22Rv1 (cell line): Measurements from ENCODE around the gene IL11.

Source experiments
- ZFX ChIP-seq: fragments of 450-650 bp; IDR thresholded peaks from 2 replicates; pipeline ENCODE4 v1.6.1; 2017; ENCODE audit warnings: antibody characterized with exemption, borderline replicate concordance
- TF ChIP-seq, protein P1 (sequence below): fragments of 450-650 bp; IDR thresholded peaks from 2 replicates; pipeline ENCODE4 v1.5.1; 2017; ENCODE audit warnings: mild to moderate bottlenecking

DNA sequence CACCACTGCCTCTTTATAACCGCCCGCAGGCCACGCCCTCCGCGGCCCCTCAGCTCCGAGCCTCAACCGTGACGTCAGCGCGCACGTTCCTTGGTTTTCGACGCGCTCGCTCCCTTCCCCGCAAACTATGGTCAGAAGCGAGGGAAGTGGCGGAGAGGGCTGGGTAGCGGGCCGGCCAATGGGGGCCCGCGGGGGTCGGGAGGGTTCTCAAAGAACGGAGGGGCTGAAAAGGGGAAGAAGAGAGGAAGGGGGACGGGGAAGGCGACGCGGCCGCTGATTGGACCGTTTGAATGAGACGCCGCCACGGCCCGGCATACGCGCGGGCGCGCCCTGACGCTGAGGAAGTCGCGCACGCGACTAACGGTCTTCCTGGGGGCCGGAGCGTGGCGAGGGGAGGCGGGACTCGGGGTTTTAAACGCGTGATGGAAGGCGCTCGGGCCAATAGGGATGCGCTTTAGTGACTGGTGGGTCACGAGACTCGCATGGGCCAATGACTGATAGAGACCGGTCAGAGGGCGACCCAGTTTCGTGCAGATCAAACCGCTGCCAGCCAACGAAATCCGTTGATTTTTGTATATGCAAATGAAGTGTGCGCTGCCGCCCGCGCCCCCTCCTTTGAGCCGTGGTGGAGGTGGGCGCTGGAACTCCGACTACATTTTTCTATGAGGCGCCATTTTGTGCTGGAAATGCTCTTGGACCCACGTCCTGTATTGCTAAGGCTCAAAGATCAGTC, 37.7 kb upstream of the IL11 start:
- TF ChIP-seq, protein P1, sequence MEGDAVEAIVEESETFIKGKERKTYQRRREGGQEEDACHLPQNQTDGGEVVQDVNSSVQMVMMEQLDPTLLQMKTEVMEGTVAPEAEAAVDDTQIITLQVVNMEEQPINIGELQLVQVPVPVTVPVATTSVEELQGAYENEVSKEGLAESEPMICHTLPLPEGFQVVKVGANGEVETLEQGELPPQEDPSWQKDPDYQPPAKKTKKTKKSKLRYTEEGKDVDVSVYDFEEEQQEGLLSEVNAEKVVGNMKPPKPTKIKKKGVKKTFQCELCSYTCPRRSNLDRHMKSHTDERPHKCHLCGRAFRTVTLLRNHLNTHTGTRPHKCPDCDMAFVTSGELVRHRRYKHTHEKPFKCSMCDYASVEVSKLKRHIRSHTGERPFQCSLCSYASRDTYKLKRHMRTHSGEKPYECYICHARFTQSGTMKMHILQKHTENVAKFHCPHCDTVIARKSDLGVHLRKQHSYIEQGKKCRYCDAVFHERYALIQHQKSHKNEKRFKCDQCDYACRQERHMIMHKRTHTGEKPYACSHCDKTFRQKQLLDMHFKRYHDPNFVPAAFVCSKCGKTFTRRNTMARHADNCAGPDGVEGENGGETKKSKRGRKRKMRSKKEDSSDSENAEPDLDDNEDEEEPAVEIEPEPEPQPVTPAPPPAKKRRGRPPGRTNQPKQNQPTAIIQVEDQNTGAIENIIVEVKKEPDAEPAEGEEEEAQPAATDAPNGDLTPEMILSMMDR: no peak
- TF ChIP-seq ZFX: no peak
